Glomerular visceral epithelial cell (primary cell): ENCODE results near the gene TMEM100.

Source experiments
- DNase-seq: peaks from one replicate; pipeline ENCODE4 v3.0.0-alpha.2; 2016; ENCODE audit errors: extremely low spot score

The TMEM100 gene, protein sequence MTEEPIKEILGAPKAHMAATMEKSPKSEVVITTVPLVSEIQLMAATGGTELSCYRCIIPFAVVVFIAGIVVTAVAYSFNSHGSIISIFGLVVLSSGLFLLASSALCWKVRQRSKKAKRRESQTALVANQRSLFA

DNA sequence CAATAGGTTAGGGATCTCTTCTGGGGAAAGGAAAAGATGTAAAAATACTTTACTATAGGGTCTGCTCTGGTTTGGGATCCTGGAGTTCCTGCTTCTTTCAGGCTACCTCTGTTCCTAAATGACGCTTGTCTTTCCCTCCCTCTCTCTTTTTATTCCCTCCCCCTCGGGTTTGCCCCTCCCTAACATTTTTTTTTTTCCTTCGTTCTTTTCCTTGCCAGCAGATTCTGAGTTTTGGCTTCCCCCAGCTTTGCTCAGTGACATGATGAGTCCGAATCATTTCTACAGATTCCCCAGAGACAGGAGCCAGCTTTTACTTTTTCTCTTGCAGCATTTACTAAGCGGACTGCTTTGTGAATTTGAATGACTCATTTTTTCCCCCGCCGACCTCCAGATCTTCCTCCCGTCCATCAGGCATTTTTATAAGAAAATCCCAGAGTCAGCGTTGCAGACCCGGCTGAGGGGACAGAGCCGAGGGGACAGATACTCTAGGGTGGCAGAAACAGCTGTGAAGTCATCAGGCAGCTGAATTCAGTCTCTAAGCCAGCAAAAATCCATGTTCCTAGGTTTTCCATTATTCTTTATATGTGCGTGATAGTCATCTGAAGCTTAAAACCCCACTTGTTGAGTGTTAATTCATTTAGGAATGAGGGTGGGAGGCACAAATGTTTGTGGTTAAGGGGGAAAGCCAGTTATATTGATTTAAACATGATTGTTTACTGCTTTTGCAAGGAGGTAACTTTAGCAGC, at the start of gene TMEM100:
TSS of gene TMEM100 (minus strand) at position 123 of the 746 bp plus-strand sequence. CDS start 1,794 bp downstream, outside the sequence.
- no peak for DNase-seq

DNA sequence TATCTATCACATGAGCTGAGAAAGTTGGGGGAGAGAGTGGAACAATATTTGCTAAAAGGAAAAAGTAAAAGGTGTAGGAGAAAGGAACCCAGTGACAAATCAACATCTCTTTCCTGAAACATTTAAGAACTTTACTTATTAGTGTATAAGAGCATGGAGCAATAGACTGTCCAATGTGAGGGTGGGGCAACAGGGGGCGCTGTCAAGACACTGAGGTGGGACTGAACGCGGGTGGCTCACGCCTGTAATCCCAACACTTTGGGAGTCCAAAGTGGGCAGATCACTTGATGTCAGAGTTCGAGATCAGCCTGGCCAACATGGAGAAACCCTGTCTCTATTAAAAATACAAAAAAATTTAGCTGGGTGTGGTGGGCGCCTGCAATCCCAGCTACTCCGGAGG, 49.4 kb upstream of the TMEM100 start:
- DNase-seq, result no peak

DNA sequence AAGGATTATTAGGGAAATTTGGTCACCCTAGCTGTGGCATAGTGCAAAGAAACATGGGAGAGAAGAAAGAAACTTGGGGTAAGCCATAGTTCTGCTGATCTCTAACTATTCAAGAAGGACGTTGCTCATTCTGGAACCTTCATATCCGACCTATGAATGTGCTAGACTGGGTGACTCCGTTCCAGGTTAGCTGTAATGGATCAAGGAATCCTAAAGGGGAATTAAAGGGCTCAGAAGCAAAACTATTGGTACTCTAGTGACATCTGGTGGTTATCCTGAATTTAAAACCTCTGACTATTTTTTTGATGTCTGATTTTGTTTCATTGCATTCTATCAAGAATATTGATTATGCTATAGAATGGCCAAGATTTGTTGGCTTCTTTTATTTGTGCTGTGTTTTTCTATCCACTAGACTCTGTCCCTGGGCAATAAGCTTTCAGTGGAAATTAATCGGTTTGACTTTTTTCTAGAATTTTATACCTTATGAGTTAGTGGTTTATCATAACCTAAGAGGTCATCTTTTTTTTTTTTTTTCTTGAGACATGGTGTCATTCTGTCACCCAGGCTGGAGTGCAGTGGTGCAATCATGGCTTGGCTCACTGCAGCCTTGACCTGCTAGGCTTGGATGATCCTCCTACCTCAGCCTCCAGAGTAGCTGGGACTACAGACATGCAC, 47.7 kb upstream of the TMEM100 start:
- peak; percentile 41 for DNase-seq

DNA sequence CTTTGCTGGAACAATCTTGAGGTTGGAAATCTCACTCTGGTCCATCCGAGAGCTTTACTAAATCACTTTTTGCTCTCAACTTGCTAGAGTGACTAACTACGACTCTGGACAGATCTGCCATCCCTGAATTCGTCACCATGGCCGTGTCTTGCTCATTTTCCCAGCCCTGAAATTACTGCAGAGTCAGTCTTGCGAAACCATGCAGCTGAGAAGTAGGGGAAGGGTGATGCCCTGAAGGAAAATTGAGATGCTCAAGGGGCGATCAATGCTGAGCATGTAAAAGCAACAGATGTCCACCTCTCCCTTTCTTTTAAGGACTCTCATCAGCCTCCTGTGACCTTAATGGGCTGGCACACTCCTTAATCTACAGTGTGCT, 46.9 kb upstream of the TMEM100 start:
- DNase-seq, result peak; percentile 12

DNA sequence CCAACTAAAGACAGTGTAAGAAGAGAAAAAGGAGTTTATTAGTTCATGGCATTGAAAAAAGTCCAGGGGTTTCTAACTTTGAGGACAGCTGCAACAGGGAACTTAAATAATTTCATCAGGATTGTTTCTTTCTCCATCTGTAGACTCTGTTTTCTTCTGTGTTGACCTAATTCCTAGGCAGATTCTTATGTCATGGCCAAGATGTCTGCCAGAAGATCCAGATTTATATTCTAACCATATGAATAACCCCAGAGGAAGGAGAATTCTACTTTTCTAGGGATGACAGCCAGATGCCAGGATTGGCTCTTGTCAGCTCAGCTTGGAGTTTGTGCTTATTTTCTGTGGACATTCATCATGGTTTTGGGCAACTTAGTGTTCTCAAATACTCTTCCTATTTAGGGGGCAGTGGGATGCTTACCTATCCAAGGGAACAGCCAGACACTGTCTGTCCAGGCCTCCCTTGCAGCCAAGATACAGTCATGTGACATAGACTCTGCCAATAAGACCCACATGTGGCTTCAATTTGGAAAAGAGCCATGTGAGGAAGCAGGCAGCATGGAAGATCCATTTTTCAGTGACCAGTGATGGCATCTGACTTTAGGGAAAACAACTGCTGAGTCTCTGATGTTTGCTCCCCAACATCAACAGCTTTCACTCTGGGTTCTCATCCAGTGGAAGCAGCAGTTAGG, 46.4 kb upstream of the TMEM100 start:
- DNase-seq, result no peak

DNA sequence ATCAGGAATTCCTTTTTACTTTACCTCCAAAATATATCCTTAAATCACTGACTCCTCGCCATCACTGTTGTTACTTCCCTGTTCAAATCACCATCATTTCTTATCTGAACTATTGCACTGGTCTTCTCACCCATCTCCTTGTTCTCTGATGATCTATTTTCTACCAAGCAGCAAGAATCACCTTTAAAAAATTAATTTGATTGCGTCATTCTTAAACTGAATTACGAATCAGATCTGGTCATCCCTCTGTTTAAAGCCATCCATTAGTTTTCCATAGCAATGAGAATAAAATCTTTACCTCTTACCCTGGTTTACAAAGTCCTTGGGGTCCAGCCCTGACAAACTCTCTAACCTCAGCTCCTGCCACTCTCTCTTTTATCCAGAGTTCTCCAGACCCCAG, 42.8 kb upstream of the TMEM100 start:
- no peak for DNase-seq

DNA sequence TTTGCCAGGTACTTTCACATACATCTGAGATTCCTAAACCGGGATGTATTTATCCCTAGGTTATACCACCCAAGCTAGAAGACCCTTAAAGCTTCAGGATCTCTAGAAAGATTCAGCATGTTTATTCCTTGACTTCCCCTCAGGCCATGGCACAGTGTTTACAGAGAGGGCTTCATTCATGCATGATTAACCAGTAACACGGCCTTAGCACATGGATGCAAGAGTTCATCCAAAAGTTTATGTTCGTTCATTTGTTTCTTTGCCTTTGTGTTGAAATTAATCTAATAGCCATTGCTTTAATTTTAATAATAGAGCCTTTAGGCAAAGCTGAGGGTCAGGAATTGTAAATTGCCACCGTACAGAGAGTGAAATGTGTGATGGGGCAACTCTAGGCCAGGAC, 41.9 kb upstream of the TMEM100 start:
- DNase-seq, result no peak

DNA sequence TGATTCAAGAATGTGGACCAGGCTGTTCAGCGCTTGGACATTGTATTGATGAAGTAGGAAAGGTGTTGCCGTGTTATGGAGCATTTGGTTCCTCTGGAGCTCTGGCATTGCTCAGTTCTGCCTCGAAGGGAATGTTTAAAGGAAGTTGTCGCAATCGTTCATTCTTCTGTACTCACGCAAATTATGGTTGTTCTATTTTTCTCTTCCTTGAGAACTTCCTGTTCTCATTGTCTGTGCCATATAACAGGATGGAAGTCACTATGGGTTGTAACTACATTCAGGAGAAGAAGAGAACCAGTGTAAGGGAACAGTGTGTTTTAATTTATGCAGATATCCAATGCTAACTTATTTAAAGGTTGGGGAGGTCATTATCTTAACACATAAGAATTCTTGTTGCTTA, 41.2 kb upstream of the TMEM100 start:
- DNase-seq, result no peak

DNA sequence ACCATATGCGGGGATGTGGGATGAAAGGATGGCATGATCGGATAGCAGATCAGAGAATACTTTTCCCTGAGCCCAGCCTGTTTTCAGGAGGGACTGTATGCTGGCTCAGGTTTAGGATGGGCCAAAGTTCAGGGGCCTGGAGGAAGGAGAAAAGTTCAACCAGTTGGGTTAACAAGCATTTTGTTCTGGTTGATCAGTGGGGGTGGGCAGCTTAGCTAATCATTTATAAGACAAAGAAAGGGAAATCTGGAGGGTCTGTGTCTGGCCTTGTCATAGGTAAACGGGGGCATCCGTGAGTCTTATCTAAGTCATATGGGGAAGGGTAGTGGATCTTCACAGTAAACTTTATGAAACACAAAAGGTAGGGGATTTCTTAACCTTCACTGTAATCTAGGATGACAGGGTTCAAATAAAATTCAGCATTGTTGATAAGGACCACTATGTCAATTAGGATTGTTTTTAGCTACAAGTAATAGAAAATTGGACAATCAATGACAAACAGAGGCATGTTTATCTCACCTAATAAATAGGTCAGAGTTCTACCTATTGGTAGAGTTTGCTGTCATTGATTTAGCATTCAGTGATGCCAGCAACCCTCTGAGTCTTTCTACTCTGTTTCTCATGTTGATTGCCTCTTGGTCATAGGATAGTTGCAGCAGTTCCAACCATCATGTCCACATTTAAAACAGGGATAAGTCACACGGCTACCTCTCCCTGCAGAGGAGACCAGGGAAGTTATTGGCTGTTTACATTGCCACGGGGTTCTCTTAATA, 39.6 kb upstream of the TMEM100 start:
- DNase-seq, result no peak

DNA sequence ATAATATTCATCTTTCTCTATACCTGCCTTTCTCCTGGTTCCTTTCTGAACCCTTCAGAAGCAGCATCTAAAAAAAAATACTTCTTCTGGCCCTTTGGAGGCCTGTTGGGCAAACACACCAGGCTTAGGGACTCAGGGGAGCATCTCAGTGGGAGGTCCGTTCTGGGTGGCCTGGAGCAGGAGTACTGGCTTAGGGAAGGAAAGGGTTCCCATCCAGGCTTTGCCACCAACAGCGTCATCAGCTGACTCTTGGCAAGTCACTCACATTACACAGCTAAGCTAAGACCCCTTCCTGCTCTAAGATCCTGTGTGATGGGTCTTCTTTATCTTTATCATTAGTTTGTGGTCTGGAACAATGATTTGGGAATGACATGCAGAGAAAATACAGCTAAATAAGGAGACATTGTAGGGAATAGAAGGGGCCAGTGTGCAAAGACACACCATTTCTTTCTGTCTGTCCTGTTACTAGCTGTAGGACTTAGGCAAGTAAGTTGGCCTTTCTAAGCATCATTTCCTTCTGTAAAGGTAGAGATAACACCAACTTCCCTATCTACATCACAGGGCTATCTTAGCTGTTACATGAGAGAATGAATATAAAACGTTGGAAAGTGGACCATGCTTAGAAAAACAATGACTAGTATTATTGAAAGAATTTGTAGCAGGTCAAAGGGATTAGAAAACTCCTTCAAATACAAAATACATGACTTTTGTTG, 38.1 kb upstream of the TMEM100 start:
- no peak for DNase-seq

DNA sequence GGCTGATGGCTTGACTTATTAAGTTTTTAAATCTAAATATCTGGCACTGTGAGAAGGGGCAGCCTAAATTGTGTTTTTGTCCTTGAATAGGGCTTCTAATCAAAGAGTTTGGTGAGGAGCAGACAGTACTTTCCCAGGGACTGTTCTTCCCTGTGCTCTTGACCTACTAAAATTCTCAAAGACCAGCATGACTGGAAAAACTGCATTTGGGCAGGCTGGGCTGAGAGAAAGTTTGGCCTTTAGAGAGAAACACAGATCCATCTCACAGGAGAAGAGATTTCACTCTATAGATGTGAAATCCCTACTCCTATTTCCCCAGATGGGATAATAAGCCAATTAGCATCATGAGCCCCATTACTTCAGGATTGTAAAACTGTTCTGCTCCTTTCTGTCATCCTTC, 35.5 kb upstream of the TMEM100 start:
- DNase-seq, result no peak

DNA sequence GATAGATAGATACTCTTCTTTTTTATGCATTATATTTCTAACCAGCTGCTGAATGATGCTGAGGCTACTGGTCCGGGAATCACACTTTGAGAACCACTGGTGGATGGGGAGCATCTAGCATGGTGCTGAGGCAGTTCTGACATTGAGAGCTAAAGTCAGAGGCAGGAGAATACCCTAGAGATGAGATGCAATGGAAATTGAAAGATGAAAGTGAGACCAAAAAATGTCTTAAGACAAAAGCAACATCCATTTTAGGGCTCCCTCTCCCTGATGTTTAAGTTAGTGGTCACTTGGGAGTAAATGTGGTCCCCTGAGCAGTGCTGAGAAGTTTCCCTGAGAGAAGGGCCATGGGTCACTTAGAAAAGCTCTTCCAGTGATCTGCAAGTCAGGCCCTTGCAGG, 35.0 kb upstream of the TMEM100 start:
- DNase-seq, result no peak

DNA sequence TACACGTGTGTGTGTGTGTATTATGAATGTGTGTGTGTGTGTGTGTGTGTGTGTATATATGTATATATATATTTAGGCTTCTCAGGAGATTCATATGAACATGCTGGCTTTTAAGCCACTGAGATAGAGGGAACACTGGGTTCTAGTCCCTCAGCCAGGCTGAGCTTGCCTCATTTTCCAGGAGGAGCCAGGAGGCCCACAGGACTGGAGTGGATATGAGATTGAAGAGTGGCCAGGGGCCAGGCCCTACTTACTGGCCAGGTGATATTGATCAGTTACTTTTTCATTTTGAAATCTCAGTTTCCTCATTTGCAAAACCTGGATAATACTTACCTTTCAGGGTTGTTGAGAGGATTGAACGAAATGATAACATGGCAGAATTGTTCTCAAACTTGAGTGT, 34.0 kb upstream of the TMEM100 start:
- DNase-seq, result no peak

DNA sequence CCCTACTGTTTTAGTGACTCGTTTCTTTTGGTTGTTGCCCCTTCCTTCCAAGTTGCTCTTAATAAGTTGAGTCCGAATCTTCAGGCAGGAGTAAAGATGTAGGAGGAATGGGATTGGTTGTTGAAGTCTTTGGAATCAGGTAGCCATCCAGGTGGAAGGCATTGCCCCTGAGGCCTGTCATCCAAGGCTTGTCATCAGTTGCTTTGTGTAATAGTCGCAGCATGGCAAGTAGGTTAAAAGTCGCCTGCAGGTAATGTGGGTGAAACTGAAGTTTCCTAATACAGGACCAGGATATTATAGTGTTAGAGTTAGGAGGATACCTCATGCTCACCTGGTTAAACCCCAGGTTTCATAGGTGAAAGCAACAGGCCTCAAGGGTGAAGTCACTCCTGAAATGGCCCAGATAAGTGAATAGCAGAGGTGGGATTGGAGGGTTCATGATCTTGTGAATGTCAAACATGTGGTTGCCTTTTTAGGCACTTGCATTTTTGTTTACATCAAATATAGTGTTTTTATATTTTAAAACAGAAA, 29.1 kb upstream of the TMEM100 start:
- no peak for DNase-seq

DNA sequence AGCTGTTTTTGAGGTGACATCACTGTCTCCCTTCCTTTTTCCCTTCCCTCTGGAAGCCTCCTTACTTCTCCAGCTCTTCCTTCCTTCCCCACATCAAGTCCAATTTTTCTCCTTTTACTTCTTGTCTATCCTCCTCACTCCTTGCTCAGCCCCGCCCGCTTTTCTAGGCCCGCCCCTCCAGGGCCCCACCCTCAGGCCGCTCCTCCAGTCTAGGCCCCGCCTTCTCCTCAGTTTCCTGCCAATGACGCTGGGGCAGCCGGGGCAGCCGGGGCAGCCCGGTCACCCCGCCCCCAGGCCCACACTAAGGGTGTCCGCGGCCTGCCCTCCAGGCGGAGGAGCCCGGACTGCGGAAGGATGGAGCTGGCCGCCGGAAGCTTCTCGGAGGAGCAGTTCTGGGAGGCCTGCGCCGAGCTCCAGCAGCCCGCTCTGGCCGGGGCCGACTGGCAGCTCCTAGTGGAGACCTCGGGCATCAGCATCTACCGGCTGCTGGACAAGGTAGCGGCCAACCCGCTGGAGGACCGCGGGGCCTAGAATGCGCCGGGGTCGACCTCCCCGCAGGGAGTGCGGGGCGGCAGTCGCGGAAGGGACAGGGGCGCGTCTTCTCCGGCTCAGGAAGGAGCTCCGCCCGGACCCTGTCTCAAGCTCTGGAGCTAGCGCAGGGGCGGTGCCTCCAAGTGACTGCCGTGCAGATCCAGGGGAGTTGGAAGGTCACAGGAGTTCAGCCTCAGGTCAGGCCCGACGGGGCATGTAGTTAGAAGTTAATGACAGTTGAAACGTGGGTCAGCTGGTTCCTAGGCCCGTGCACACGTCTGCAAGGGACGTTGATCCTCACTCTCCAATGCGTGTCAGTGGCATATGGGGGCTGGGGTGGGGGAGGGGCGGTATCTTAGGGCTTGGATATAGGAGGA, 28.3 kb upstream of the TMEM100 start, which contains the start of gene PCTP:
TSS of gene PCTP (plus strand) at position 302 of the 908 bp plus-strand sequence. CDS start at position 355, 53 bp downstream.
- peak; percentile 95 for DNase-seq

DNA sequence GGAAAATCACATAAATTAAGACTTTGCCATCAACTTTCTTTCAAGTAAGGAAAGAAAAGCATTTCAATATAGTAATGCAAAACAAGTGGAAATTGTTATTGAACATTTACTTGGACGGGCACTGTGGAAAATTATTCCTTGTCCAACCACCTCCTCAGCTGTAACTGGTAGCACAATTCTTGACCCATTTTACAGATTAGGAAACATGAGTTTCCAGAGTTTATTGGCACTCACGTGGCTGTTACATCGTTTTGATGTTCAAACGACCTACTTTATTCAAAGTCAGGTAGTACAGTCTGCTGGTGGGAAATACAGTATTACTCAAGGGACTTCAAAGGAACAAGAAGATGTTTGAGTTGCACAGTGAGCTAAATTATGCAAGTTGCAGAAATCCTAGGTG, 27.3 kb upstream of the TMEM100 start:
- DNase-seq, result no peak

DNA sequence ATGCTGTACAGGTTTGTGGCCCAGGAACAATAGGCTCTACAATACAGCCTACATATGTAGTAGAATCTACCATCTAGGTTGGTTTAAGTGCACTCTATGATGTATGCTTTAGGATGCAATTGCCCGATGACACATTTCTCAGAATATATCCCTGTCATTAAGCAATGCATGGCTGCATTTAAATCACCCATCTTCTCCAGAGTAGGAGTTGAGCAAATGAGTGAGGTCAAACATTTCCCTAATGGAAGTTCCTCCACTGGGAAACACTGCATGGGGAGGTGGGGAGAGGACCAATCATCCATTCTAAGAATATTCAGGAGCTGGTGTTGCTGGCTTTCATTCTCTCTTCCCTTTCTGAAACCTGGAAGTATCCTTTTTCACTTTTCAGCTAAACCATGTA, 26.2 kb upstream of the TMEM100 start:
- no peak for DNase-seq

DNA sequence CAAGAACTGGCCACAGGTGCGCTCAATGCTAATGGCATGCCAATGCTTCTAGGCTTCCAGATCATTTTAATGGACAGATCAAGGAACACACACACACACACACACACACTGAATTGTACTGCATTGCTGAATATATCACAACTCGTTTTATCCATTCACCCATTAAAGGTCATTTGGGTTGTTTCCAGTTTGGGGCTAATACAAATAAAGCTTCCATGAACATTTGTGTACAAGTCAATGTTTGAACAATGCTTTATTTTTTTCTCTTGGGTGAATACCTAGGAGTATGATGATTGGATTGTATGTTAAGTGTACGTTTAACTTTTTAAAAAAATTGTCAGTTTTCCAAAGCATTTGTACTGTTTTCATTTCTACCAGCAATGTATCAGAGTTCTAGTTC, 24.5 kb upstream of the TMEM100 start:
- DNase-seq, result no peak

DNA sequence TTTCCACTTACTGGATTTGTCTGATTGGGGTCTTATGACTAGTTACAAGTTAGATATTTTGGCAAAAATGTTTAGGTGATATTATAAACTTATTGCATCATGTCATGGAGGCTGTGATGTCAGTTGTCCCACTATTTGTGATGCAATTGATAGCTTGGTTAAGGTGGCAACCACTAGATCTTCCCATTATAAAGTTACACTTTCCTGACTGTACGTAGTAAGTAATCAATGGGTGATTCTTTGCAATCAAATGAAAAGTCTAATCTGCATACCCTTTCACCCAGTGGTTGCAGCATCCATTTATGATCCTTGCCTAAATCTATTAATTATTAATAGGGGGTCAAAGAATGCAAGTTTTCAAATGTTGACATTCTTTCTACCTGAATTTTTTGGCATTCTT, 23.8 kb upstream of the TMEM100 start:
- no peak for DNase-seq

DNA sequence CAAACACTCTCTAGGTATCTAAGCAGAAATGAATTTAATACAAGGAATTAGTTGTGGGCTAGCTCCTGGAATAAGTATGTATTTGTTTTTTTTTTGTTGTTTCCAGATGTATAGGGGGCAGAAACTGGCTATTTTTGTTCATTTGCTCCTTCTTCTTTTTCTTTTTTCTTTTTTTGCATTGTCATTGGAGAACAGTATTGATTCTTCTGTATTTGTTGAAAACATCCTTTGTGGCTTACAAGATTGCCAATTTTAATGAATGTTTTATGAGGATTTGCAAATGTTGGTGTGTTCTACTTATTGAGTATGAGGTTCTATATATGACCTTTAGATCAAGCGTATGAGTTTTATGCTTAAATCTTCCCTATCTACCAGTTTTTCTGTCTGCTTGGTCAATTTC, 22.6 kb upstream of the TMEM100 start:
- no peak for DNase-seq
